Esophagus muscularis mucosa (tissue), 4 donors: ENCODE data around the gene OLFM2.

Source experiments
- CTCF ChIP-seq, 3 experiments: fragments of 200-600 bp in 2 of 3; fragments of 450-650 bp in 1 of 3; sonication (generic) in 2 of 3; IDR thresholded peaks; one replicate each; pipeline ENCODE4 v1.5.1; 2017 to 2019; ENCODE audit warnings: antibody characterized with exemption in 3 of 3, mild to moderate bottlenecking in 2 of 3, moderate library complexity in 1 of 3
- EP300 ChIP-seq: sonication (generic); formaldehyde crosslinking; IDR thresholded peaks from one replicate; pipeline ENCODE4 v1.6.1; 2017; ENCODE audit warnings: antibody characterized with exemption
- POLR2A ChIP-seq: fragments of 450-650 bp; IDR thresholded peaks from one replicate; pipeline ENCODE4 v1.6.1; 2017; ENCODE audit warnings: antibody characterized with exemption, moderate library complexity, mild to moderate bottlenecking, low read depth
- POLR2AphosphoS5 ChIP-seq, 2 donors: sonication (generic); formaldehyde crosslinking; IDR thresholded peaks; one replicate each; pipeline ENCODE4 v1.6.1; 2017; ENCODE audit warnings: antibody characterized with exemption in 2 of 2

DNA sequence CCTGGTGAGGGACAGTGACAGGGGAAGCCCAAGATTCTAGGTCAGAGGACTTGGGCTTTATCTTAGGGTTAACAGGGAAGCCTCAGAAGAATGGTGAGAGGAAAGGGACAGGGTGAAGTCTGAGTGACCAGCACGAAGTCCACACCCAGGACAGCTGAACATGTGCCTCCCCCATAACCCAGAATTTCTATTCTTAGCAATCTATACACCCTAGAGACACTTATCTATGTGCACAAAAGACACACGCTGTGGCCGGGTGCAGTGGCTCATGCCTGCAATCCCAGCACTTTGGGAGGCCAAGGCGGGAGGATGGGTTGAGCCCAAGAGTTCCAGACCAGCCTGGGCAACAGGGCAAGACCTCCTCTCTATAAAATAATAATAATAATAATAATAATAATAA, 11.1 kb upstream of the OLFM2 start:
- no peak for TF ChIP-seq CTCF (IDR thresholded peaks at IDR 0.05)
- no peak for TF ChIP-seq POLR2AphosphoS5 (IDR thresholded peaks at IDR 0.05)
- no peak for TF ChIP-seq POLR2A
- TF ChIP-seq EP300, result no peak
